Right hindlimb (tissue), 1 donor: ENCODE measurements around the gene RERGL.
"Not testable (repeated sequence)": the region's sequence is repeated elsewhere in the genome, so short reads cannot be mapped to it uniquely, and the experiment has no call there.

Experiments used
- DNase-seq: peaks from one replicate; pipeline ENCODE4 v3.0.0-alpha.2; 2018

The RERGL gene, protein sequence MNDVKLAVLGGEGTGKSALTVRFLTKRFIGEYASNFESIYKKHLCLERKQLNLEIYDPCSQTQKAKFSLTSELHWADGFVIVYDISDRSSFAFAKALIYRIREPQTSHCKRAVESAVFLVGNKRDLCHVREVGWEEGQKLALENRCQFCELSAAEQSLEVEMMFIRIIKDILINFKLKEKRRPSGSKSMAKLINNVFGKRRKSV

DNA sequence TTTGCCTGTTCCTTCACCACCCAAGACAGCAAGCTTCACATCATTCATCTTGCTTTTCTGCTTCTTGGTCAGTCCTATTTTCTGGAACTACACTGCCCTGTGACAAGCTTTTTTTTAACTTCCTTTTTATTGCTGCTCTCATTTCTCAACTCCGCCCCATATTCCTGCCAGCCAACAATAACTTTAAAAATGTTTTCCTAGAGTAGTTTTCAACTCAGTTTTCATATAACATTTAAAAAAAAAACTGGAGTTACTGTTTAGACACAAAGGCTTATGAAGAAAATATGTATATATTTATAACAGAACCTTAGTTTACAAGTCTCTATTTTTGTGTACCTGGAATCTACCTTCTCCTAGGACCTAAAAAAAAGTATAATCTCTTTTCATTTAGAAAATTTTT is at the start of gene RERGL:
RERGL (minus strand) TSS at position 101 of the 400 bp plus-strand sequence; CDS start at position 48, 53 bp downstream.
- DNase-seq = no peak

DNA sequence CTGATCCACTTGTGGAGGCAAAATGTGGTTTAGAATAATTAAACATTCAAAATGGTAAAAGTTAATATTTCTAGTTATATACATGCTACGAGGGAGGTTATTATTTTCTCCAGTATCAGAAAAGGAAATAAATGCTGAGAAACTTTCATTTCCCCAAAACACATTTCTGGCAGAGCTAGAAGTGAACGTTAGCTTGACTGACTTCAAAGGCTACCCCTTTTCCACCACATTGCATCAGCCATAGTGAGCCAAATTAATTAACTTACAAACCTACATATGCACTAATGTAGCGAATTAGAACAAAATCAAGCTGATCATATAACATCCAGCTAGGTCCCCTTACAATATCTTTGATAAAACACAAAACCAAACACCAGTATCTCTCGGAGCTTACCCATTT is 49.3 kb upstream of the RERGL start:
- no peak for DNase-seq

DNA sequence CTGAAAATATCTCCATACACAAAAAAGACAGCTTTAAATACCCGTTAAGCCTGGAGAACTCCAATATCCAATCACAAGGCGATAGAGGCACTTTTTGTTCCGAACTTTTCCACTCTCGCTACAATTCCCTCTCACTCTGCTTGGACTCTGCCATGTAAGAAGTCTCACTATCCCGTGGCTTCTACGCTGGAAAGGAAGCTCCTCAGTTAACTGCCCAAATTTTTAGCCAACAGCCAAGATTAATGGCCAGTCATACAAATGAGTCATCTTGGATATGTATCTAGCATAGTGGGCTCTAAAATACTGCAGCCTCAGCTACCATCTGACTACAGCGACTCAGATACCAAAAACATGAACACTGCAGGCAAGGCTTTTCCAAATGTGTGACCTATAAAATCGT is 45.5 kb upstream of the RERGL start:
- no peak for DNase-seq

DNA sequence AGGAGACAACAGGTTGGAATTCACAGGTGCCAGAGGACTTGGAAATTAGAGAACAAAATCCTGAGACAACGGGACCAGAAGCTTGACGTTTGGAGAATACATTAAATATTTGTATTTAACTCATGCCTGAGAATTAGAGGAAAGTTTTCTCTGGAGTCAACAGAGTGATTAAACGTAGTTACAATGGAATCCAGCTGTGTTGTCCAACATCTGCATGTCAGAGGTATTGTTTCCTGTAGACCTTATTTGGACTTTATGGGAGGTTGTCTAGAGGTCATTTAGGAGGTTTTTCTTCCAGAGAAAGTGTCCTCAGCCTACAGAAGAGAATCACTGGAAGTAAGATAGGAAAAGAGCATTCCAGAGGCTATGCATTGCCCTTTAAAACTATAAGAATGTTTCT is 45.1 kb upstream of the RERGL start:
- DNase-seq = no peak

DNA sequence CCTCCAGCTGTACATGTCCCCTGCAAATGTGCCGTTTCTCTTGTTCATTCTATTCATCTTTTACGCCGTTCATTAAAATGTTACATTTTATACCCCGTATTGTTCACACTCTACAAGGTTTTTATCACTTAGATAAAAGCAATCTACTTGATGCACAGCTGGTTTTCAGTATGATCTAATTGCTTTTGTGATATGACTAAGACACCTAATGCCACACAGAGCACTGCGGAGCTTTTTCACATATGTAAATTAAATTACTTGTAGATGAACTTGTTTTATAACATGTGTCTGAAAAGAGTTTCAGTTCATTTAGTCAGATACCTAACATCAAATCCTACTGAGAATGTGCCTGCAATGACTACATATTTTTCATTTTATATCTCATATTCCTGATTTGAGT is 40.9 kb upstream of the RERGL start:
- DNase-seq = no peak

DNA sequence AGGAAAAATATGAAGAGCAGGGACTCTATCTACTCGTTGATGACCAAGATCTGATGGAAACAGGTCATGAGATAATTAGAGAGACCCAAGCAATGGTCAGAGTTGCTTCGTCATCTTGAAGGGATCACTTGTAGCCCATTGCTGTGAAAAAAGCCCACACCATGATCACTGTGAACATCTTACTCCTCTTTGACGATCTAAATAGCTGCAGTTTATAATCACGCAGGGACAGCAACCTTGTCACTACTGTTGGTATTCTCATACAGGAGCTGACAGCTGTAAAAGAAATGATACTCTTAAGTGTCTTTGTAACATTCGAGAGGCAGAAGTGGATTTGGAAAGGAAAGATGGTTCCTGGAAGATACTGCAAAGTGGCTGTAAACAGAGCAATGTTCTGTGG is 33.7 kb upstream of the RERGL start:
- no peak for DNase-seq

DNA sequence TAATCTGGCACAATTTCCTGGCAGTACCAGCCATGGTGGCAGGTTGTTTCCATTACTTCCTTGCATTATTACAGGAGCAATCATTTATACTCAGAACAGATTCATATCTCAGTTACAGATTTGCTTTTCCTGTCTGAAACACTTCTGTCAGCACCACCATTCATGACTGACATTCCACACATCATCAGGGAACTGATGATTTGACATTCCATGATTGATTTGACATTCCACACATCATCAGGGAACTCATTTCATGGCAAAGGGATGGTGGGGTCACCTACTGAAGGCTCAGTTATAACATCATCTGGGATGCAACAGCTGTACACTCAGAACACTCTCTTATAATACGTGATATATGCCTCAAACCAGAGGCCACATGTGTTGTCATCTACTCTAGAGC is 30.9 kb upstream of the RERGL start:
- no peak for DNase-seq

DNA sequence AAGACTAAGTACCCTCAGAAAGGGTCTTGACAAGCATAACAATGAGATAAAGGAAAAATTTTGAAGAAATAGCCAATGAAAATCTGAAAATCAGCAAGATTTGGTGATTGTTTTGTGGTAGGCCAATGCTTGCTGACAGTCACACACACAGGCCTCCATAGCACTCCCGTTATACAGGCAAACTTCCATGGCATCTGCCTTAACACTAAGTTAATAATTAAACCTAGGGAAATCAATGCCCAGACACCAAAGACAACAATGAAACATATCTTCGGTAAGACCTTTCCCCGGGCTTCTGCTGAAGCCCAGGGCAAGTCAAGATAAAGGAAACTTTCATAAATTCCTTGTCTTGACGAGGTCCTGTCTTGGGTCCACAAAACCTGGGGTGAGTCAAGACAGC is 18.6 kb upstream of the RERGL start:
- no peak for DNase-seq

DNA sequence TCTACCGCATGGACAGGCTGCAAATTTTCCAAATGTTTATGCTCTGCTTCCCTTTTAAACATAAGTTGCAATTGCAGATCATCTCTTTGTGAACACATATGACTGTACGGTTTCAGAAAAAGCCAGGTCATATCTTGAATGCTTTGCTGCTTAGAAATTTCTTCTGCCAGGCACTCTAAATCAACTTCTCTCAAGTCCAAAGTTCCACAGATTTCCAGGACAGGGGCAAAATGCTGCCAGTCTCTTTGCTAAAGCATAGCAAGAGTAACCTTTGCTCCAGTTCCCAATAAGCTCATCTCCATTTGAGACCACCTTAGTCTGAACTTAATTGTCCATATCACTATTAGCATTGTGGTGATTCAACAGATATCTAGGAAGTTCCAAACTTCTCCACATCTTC is 13.6 kb upstream of the RERGL start:
- DNase-seq = no peak

DNA sequence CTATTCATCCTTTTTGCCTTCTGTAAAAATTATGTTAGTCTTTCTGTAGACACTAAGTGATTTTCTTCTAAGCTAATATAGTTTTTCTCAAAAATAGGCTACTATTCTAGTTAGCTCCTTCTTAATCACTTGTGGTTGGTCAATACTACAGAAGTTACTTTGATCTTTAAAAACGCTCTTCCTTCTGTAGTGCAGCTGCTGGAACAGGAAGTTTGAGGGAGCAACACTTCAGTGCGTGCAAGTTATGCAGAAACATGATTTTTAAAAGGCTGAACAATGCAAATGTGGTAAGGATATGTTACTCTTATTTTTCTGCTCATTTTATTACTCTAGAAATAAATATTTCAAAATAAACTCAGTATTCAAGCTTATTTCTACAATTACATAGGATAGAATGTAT is 11.1 kb upstream of the RERGL start:
- no peak for DNase-seq

DNA sequence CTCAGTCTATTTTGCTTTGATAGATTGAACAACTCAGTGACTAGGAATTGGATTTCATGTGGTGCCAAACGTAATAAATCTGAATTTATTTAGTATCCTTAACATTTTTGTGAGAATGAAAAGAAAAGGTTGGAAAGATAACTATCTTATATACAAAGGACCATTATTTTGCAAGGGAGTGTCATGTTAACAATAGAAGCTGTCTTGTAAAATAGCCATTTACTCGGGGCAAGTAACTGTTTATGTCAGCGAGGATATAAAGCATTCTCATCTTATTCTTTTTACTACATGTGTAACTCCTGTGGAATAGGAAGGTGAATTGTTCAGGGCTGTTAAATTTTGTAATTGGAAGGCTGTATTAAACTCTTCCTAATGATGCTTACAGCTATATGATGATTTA is 5.9 kb downstream of the RERGL start:
- DNase-seq = no peak

DNA sequence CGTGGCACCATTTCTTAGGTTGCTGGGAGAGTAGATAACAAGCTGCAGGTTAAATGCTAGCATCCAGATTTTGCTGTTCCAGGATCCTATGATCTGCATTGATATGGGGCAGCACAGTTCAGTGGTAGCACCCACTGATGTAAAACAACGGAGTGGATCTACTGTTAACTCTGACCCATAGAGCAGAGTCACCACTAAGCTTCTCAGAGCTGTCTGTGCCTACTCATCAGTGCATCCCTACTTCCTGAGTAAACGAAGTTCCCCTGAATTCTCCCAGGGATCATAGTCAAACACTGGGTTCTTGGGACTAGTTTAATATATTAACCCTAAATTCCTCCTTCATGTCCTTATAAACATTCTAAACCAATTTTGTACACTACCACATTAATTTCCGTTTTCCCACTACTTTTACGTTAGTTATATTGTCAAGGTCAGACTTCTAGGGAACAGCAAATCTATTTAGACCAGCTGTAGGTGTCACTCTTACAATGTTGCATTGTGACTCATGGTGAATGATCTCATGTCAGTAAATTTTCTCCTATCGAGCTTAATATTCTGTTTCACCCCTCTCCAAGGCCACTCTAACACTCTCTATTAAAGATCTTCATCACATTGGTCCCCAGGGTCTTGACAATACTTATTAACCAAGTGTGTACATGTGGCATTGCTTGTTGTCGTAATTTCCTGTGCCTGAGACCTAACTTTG is 10.3 kb downstream of the RERGL start:
- no peak for DNase-seq

DNA sequence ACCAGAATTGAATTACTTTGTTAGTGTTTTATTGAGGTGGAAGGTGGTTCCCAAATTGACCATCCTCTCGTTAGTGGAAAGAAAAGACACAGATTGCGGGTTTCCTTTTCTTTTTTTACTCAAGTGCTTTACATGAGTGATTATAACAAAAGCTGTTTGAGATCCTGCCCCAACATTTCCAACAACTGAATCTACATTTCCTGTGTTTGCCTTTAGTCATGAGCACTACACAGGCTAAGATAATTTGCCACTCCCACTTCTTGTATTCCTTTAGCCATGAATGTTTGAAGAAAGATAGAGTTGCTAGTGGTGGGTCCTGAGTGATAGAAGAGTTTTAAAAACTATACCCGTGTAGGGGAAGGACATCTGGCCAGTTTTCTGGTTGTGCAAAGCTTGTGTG is 16.0 kb downstream of the RERGL start:
- DNase-seq = no peak

DNA sequence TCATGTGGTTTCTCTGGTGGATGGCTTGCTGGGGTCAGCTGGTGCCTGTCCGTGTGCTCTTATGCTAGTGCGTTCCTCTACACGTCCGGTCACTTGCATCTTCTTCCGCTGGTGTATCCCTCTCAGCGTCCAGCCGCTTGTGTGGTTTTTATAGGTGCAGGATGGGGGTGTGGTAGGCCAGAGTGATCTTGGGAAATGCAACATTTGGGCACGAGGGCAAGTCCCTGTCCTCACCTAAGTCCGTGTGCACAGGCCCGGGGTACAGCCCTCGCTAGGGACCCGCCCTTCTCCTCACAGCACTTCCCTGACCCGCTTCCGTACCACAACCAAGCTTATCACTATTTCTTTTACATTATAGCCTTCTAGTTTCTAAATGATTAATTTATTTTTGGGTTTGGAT is 17.3 kb downstream of the RERGL start:
- DNase-seq = no peak

DNA sequence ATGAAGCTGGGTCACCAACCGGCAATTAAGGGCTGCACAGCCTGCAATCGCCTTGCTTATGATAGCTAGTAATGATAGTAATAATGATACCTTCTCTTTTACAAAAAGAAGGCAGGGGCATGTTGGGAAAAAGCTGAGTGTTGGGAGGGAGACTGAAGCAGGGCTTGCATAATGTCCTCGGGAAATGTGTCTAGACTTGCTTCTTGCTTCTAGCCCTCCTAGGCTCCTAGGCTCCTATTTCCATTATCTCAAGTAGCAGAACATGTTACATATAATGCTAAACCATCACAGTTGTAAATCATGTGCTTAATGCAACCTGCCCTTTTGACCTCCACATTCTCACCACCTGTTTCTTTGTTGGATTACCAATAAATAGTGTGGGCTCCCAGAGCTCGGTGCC is 18.7 kb downstream of the RERGL start:
- no peak for DNase-seq

DNA sequence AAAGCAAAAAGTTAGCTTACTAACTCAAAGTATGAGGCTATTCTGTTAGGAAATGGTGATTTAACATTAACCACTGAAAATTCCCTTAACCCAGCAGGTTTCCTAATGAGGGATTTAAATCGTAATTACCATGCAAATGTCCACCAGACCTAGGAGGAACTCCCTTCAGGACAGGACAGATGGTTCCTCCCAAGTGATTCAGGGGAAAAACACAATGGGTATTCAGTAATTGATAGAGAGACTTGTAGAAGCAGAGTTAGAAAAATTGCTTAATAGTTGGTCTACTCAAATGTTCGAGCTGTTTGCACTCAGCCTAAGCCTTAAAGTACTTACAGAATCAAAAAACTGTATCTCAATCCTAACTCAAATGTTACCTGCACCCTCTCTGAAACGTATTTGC is 21.6 kb downstream of the RERGL start:
- DNase-seq = no peak

DNA sequence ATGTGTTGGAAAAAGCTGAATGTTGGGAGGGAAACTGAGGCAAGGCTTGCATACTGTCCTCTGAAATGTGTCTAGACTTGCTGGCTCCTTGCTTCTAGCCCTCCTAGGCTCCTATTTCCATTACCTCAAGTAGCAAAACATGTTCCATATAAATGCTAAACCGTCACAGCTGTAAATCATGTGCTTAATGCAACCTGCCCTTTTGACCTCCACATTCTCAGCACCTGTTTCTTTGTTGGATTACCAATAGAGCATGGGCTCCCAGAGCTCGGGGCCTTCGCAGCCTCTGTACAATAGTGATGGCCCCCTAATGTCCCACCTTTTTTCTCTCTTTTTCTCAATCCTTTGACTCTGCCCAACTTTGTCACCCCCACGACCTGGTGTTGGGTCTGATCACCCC is 23.3 kb downstream of the RERGL start:
- no peak for DNase-seq

DNA sequence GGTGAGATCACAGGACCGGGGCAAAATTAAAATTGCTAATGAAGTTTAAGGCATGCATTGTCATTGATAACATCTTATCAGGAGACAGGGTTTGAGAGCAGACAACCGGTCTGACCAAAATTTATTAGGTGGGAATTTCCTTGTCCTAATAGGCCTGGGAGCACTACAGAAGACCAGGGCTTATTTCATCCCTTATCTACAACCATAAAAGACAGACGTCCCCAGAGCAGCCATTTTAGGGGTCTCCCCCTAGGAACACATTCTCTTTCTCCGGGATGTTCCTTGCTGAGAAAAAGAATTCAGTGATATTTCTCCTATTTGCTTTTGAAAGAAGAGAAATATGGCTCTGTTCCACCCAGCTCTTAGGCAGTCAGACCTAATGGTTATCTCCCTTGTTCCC is 27.1 kb downstream of the RERGL start:
- not testable (repeated sequence) for DNase-seq

DNA sequence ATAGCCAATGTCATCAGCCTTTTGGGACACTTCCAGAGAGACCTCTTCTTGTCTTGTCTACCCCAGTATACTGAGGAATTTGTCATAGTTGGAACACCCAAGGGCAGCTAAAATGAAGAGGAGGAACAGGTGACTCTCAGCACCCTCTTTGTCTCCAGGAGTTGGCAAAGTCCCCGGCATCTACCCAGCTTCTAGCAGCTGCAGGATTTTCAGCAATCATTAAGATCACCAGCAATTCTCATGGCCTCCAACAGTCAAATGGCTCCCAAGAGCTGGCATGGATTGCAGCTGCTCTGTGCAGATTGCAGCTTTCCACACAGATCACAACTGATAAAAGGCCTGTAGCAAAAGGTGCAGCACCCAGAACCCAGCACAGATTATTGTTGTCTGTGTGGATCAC is 32.9 kb downstream of the RERGL start:
- no peak for DNase-seq

DNA sequence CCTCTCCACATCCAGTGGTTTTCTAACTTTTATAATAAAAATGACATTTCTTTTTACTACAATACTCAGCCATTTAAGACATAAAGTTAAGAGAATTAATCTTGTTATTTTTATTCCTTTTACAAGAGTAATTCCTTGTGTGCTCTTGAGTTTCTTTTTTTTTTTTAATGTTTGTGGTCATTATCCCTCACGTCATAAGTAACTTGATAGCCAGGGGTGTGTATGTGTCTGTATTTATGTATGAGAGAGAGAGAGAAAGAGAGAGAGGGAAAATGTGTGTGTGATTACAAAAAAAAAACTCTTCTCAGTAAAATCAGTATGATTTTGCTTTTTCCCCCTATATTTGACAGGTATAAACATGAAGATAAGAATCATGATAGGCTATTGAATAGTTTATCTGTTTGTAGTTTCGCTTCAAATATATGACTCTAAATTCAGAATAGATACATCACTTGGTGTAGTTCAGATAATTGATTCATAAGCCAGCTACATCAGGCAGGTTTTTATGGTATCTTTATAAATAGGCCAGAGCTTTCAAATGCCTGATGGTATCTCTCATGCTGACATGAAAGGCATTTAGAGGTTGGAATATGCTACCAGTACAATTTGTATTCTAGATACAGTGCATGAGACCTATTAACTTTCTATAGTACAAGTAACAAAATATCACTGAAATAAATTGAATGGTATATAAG is 34.9 kb downstream of the RERGL start:
- DNase-seq = no peak

DNA sequence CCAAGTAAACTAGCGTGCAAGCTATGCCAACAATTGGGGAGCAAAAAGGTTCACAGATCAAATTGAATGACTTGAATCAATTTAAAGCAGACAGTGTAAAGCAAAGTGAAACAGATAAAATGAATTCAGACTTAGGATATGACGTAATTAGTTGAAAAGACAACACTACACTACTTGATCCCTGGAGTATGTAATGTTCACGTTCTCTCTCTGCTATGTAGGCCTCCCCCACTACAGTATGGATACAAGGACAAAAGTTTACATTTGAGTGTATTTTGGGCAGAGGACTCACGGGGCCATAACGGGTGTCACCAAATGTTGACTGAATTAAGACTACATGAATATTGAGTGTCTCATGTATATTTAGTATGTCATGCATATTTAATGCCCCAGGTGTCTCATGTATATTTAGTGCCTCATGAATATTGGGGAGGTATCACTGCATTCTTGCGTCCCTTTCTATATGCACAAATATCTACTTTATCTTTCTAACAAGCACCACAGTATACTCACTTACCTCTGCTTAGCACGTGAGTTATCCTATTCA is 44.5 kb downstream of the RERGL start:
- DNase-seq = no peak

DNA sequence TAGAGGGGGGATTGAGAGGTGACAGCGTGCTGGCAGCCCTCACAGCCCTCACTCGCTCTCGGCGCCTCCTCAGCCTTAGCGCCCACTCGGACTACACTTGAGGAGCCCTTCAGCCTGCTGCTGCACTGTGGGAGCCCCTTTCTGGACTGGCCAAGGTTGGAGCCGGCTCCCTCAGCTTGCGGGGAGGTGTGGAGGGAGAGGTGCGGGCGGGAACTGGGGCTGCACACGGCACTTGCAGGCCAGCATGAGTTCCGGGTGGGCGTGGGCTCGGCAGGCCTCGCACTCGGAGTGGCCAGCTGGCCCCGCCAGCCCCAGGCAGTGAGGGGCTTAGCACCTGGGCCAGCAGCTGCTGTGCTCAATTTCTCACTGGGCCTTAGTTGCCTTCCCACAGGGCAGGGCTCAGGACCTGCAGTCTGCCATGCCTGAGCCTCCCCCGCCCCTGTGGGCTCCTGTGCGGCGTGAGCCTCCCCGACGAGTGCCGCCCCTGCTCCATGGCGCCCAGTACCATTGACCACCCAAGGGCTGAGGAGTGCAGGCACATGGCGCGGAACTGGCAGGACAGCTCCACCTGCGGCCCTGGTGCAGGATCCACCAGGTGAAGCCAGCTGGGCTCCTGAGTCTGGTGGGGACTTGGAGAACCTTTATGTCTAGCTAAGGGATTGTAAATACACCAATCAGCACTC is 49.8 kb downstream of the RERGL start:
- not testable (repeated sequence) for DNase-seq
